ENCODE data around the gene DNAH17. TPM values are rescaled to one million over a fixed set of nuclear protein-coding genes. Genes with fewer than 3 reads are reported as not detected.

Gene DNAH17
- total and polyA plus RNA-seq, 2 donors (not counting 3 experiments of a cell fraction or from before 2014, with no cell fraction given) = not detected

GRCh38 chr17:78583091-78583490, 5.9 kb upstream of the DNAH17 start:
- no peak overlapping the region for H3K27ac ChIP-seq (ENCODE audit: insufficient read depth, low read depth, low read length)
- H3K36me3 ChIP-seq (ENCODE audit: control insufficient read depth in 2 of 2, extremely low read depth in 1 of 2, insufficient read depth in 2 of 2, low read length in 2 of 2) = no peaks in the 10 kb centered on the region
- no peaks in the 10 kb centered on the region for H3K9me3 ChIP-seq (replicated peaks; ENCODE audit: control insufficient read depth, insufficient read depth, low read length)
- H4K20me1 ChIP-seq (replicated peaks; ENCODE audit: control insufficient read depth, extremely low read depth, insufficient read depth, low read length) = no peaks in the 10 kb centered on the region
- BruUV-seq (replicated peaks) = no TSS peak
- peaks cover 0 to 7% of the 10 kb centered on the region in 2 experiments for H3K27me3 ChIP-seq (ENCODE audit: control insufficient read depth in 2 of 2, insufficient read depth in 2 of 2, low read length in 2 of 2)
- H3K4me1 ChIP-seq (ENCODE audit: control insufficient read depth, extremely low read depth, insufficient read depth, low read length) = no peaks in the 10 kb centered on the region
- no peaks in the 10 kb centered on the region for H3K79me2 ChIP-seq (ENCODE audit: control insufficient read depth, insufficient read depth, low read length)
- ChIA-PET CTCF (interaction anchor here (1.6 kb wide), 1 partner anchor 14 kb away, joined by 4 read pairs; no protein-coding TSS in a partner anchor), POLR2A (interaction anchor here (1.1 kb wide), 1 partner anchor 24 kb away, joined by 3 read pairs; no protein-coding TSS in a partner anchor)
- FAIRE-seq (no peak), DNase-seq (ENCODE audit: low read depth, low spot score) (no peak)
- TF ChIP-seq JUN (IDR thresholded peaks at IDR 0.05; ENCODE audit: borderline replicate concordance, insufficient read depth, insufficient read length, low read depth) (no peak), FOS (IDR thresholded peaks at IDR 0.05; ENCODE audit: borderline replicate concordance, insufficient read depth, low read length) (no peak), MAX (IDR thresholded peaks at IDR 0.05; ENCODE audit: insufficient read depth, insufficient read length) (no peak), GATA2 (IDR thresholded peaks at IDR 0.05; ENCODE audit: insufficient read depth, insufficient read length, low read depth, low read length) (no peak), EZH2 (IDR thresholded peaks at IDR 0.05; ENCODE audit: borderline replicate concordance, low read depth, low read length, severe bottlenecking) (no peak), POLR2A (IDR thresholded peaks at IDR 0.05; ENCODE audit: low read depth, low read length) (no peak), POLR2AphosphoS5 (IDR thresholded peaks at IDR 0.05; ENCODE audit: insufficient read depth, low read depth, low read length) (no peak), MYC (IDR thresholded peaks at IDR 0.05; ENCODE audit: low read depth, low read length) (no peak)
- TF ChIP-seq, protein P1, sequence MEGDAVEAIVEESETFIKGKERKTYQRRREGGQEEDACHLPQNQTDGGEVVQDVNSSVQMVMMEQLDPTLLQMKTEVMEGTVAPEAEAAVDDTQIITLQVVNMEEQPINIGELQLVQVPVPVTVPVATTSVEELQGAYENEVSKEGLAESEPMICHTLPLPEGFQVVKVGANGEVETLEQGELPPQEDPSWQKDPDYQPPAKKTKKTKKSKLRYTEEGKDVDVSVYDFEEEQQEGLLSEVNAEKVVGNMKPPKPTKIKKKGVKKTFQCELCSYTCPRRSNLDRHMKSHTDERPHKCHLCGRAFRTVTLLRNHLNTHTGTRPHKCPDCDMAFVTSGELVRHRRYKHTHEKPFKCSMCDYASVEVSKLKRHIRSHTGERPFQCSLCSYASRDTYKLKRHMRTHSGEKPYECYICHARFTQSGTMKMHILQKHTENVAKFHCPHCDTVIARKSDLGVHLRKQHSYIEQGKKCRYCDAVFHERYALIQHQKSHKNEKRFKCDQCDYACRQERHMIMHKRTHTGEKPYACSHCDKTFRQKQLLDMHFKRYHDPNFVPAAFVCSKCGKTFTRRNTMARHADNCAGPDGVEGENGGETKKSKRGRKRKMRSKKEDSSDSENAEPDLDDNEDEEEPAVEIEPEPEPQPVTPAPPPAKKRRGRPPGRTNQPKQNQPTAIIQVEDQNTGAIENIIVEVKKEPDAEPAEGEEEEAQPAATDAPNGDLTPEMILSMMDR (IDR thresholded peaks at IDR 0.05; ENCODE audit: extremely low read depth in 1 of 2, insufficient read depth in 1 of 2, low read depth in 1 of 2, low read length in 2 of 2) = no peak
- dilution Hi-C loops (cut with MboI; ENCODE audit: extremely low pct_ligation_motif_present, low sequenced_read_pairs) (no loop called here), intact Hi-C loops (cut with micrococcal nuclease) (no loop called here)
- H3K4me3 ChIP-seq (replicated peaks in 1 of 3; ENCODE audit: insufficient read depth in 1 of 3, low read depth in 1 of 3, low read length in 3 of 3) = no peak overlapping the region
- H3K9ac ChIP-seq (replicated peaks; ENCODE audit: extremely low read depth, insufficient read depth, low read length) = no peak overlapping the region
- H3K9me1 ChIP-seq (replicated peaks; ENCODE audit: control insufficient read depth, extremely low read depth, insufficient read depth, low read length) = no peaks in the 10 kb centered on the region
- no peak overlapping the region for H2AFZ ChIP-seq (ENCODE audit: low read depth, low read length)
- H3K4me2 ChIP-seq (ENCODE audit: insufficient read depth, low read length) = no peak overlapping the region

Data from endothelial cell of umbilical vein (primary cell).